WERI-Rb-1 (cell line): ENCODE data around the gene DPEP2.
A peak's percentile ranks its signal among the peaks of the same experiment; 100 is the strongest.

Experiments
- DNase-seq: peaks from one replicate; pipeline ENCODE4 v3.0.0-alpha.2; 2020
- H3K27ac ChIP-seq: fragments of 250-450 bp; sonication (Bioruptor Pico); 2 replicates; pipeline ENCODE4 v1.5.1; 2020; ENCODE audit warnings: mild to moderate bottlenecking, moderate library complexity
- H3K27me3 ChIP-seq: fragments of 250-450 bp; sonication (Bioruptor Pico); 2 replicates; pipeline ENCODE4 v1.5.1; 2021; ENCODE audit warnings: mild to moderate bottlenecking, low read depth, moderate library complexity; ENCODE audit not compliant: insufficient read depth, severe bottlenecking
- H3K36me3 ChIP-seq: fragments of 250-450 bp; sonication (Bioruptor Pico); 2 replicates; pipeline ENCODE4 v1.5.1; 2020; ENCODE audit warnings: mild to moderate bottlenecking, moderate library complexity
- H3K4me3 ChIP-seq: 2 replicates; pipeline ENCODE4 v1.5.1; 2011; ENCODE audit warnings: low read depth, mild to moderate bottlenecking, control low read depth, low read length
- H3K9me3 ChIP-seq: fragments of 250-450 bp; sonication (Bioruptor Pico); 2 replicates; pipeline ENCODE4 v1.5.1; 2021; ENCODE audit warnings: mild to moderate bottlenecking, moderate library complexity; ENCODE audit not compliant: severe bottlenecking
- CTCF ChIP-seq: IDR thresholded peaks from 2 replicates; pipeline ENCODE4 v1.5.1; 2011; ENCODE audit warnings: low read depth, mild to moderate bottlenecking, control low read depth, inconsistent platforms, low read length

DPEP2 gene

GRCh38 chr16:68022728-68023537, 23.6 kb upstream of the DPEP2 start, which contains the start of the genes DDX28 and DUS2:
Gene DDX28 (minus strand): TSS chr16:68023232. CDS start chr16:68023202, 30 bp downstream.
Gene DUS2 (plus strand): TSS chr16:68023284. CDS start chr16:68038024, 14,740 bp downstream.
- TF ChIP-seq CTCF: no peak
- Histone ChIP-seq H3K36me3 (peaks cover 42% of the 10 kb centered on the region), H3K4me3 (peak within 1 kb of the TSS; percentile 60), H3K27ac (peak within 1 kb of the TSS; percentile 90), H3K27me3 (no peaks in the 10 kb centered on the region), H3K9me3 (no peaks in the 10 kb centered on the region)
- DNase-seq: peak; percentile 90

GRCh38 chr16:68022278-68022727, 23.0 kb upstream of the DPEP2 start:
- Histone ChIP-seq H3K27me3 (no peaks in the 10 kb centered on the region), H3K9me3 (no peaks in the 10 kb centered on the region), H3K4me3 (peak overlapping the region; percentile 60), H3K36me3 (peaks cover 36% of the 10 kb centered on the region), H3K27ac (peak overlapping the region; percentile 90)
- DNase-seq: no peak
- no peak for TF ChIP-seq CTCF

- Histone ChIP-seq H3K27me3 (no peaks in the 10 kb centered on the region), H3K9me3 (no peaks in the 10 kb centered on the region), H3K27ac (no peak overlapping the region), H3K4me3 (no peak overlapping the region), H3K36me3 (peaks cover 31% of the 10 kb centered on the region)
- DNase-seq: no peak
- TF ChIP-seq CTCF: no peak
Measured at GRCh38 chr16:68021490-68021889, 22.2 kb upstream of the DPEP2 start.

- Histone ChIP-seq H3K27me3 (no peaks in the 10 kb centered on the region), H3K9me3 (no peaks in the 10 kb centered on the region), H3K4me3 (no peak overlapping the region), H3K27ac (no peak overlapping the region), H3K36me3 (peaks cover 20% of the 10 kb centered on the region)
- no peak for TF ChIP-seq CTCF
- DNase-seq: no peak
Measured at GRCh38 chr16:68019167-68019680, 19.9 kb upstream of the DPEP2 start.

GRCh38 chr16:68015681-68016080, 16.4 kb upstream of the DPEP2 start, which contains the start of gene DPEP2NB:
Gene DPEP2NB (minus strand): TSS chr16:68015911. CDS start chr16:68015770, 141 bp downstream.
- H3K9me3 ChIP-seq: no peaks in the 10 kb centered on the region
- no peaks in the 10 kb centered on the region for H3K27me3 ChIP-seq
- H3K27ac ChIP-seq: no peak within 1 kb of the TSS
- H3K36me3 ChIP-seq: no peaks in the 10 kb centered on the region
- TF ChIP-seq CTCF: no peak
- H3K4me3 ChIP-seq: no peak within 1 kb of the TSS
- no peak for DNase-seq
